ENCODE data around the gene ENPP4.

The ENPP4 gene

GRCh38 chr6:46129629-46130511 is at the start of gene ENPP4:
TSS of gene ENPP4 (plus strand) at chr6:46129989. CDS start at chr6:46139584, 9,595 bp downstream.
- no peak for TF ChIP-seq CTCF (IDR thresholded peaks at IDR 0.05)

GRCh38 chr6:46080111-46080510 is 49.7 kb upstream of the ENPP4 start:
- no peak for TF ChIP-seq CTCF (IDR thresholded peaks at IDR 0.05)

- TF ChIP-seq CTCF (IDR thresholded peaks at IDR 0.05), result peak; percentile 62
Measured at GRCh38 chr6:46090115-46091079, 39.4 kb upstream of the ENPP4 start.

GRCh38 chr6:46091080-46091478 is 38.7 kb upstream of the ENPP4 start:
- no peak for TF ChIP-seq CTCF (IDR thresholded peaks at IDR 0.05)

GRCh38 chr6:46095251-46095650 is 34.5 kb upstream of the ENPP4 start:
- TF ChIP-seq CTCF (IDR thresholded peaks at IDR 0.05), result no peak

- TF ChIP-seq CTCF (IDR thresholded peaks at IDR 0.05), result no peak
Measured at GRCh38 chr6:46097366-46097765, 32.4 kb upstream of the ENPP4 start.

- no peak for TF ChIP-seq CTCF (IDR thresholded peaks at IDR 0.05)
Measured at GRCh38 chr6:46098678-46099077, 31.1 kb upstream of the ENPP4 start.
